HEK293 (cell line): Measurements from ENCODE around the gene TRAPPC3L.

ENCODE experiments used
- CTCF ChIA-PET: fragments of 350-600 bp; formaldehyde crosslinking; extraction: SDS; loops from one replicate; lab custom pipeline; 2021; ENCODE audit warnings: antibody characterized with exemption; lab: Yijun Ruan, JAX
- POLR2A ChIA-PET: fragments of 300-600 bp; formaldehyde crosslinking; extraction: SDS; loops from one replicate; lab custom pipeline; 2020; ENCODE audit warnings: antibody characterized with exemption, inconsistent platforms; lab: Yijun Ruan, JAX
- H3K27ac ChIP-seq: fragments of 200-500 bp; sonication (Bioruptor generic); 2 replicates; pipeline ENCODE4 v1.5.1; 2014; ENCODE audit warnings: low read depth, low read length, control low read depth, inconsistent platforms; ENCODE audit errors: extremely low read depth
- H3K36me3 ChIP-seq, 2 experiments: fragments of 200-500 bp in 1 of 2; sonication (Bioruptor generic) in 1 of 2; 1 replicate in 1 of 2; 2 replicates in 1 of 2; pipeline ENCODE4 v1.5.1; 2014 to 2017; ENCODE audit warnings: inconsistent platforms in 2 of 2, low read length in 2 of 2; ENCODE audit not compliant: control insufficient read depth in 2 of 2, insufficient read depth in 1 of 2
- H3K4me1 ChIP-seq: fragments of 200-500 bp; sonication (Bioruptor generic); 2 replicates; pipeline ENCODE4 v1.5.1; 2014; ENCODE audit warnings: mild to moderate bottlenecking, low read length, inconsistent platforms; ENCODE audit not compliant: control insufficient read depth, insufficient read depth
- H3K4me3 ChIP-seq: 2 replicates; pipeline ENCODE4 v1.5.1; 2011; ENCODE audit warnings: low read depth, mild to moderate bottlenecking, control low read depth, low read length, moderate library complexity
- H3K9me3 ChIP-seq: fragments of 200-500 bp; sonication (Bioruptor generic); 2 replicates; pipeline ENCODE4 v1.5.1; 2014; ENCODE audit warnings: low read depth, low read length, inconsistent platforms; ENCODE audit not compliant: control insufficient read depth, insufficient read depth
- KLF7 ChIP-seq: fragments of 450-650 bp; formaldehyde crosslinking; IDR thresholded peaks from 2 replicates; pipeline ENCODE4 v1.5.1; 2016; ENCODE audit warnings: missing biosample characterization, missing genetic modification characterization, borderline replicate concordance
- SALL2 ChIP-seq: fragments of 450-650 bp; formaldehyde crosslinking; IDR thresholded peaks from 2 replicates; pipeline ENCODE4 v1.5.0; 2017; ENCODE audit warnings: missing biosample characterization, mild to moderate bottlenecking, missing genetic modification characterization, borderline replicate concordance
- ZBTB1 ChIP-seq: fragments of 450-650 bp; formaldehyde crosslinking; IDR thresholded peaks from 2 replicates; pipeline ENCODE4 v1.5.1; 2016; ENCODE audit warnings: missing biosample characterization, missing genetic modification characterization
- ZBTB17 ChIP-seq: fragments of 450-650 bp; formaldehyde crosslinking; IDR thresholded peaks from 2 replicates; pipeline ENCODE4 v1.5.1; 2016; ENCODE audit warnings: missing biosample characterization, missing genetic modification characterization
- ZBTB21 ChIP-seq: fragments of 450-650 bp; formaldehyde crosslinking; IDR thresholded peaks from 2 replicates; pipeline ENCODE4 v1.5.1; 2017; ENCODE audit warnings: missing biosample characterization, missing genetic modification characterization
- ZBTB48 ChIP-seq: fragments of 450-650 bp; formaldehyde crosslinking; IDR thresholded peaks from 2 replicates; pipeline ENCODE4 v1.5.1; 2016; ENCODE audit warnings: missing biosample characterization, missing genetic modification characterization
- ZBTB8A ChIP-seq: fragments of 450-650 bp; formaldehyde crosslinking; IDR thresholded peaks from 2 replicates; pipeline ENCODE4 v1.5.1; 2016; ENCODE audit warnings: missing biosample characterization, missing genetic modification characterization
- ZNF112 ChIP-seq: fragments of 450-650 bp; formaldehyde crosslinking; IDR thresholded peaks from 2 replicates; pipeline ENCODE4 v1.5.0; 2017; ENCODE audit warnings: missing biosample characterization, missing genetic modification characterization
- ZNF121 ChIP-seq: fragments of 450-650 bp; formaldehyde crosslinking; IDR thresholded peaks from 2 replicates; pipeline ENCODE4 v1.5.1; 2016; ENCODE audit warnings: missing biosample characterization, missing genetic modification characterization
- ZNF133 ChIP-seq: fragments of 450-650 bp; formaldehyde crosslinking; IDR thresholded peaks from 2 replicates; pipeline ENCODE4 v1.5.1; 2016; ENCODE audit warnings: missing biosample characterization, missing genetic modification characterization
- ZNF169 ChIP-seq: fragments of 450-650 bp; formaldehyde crosslinking; IDR thresholded peaks from 2 replicates; pipeline ENCODE4 v1.5.1; 2016; ENCODE audit warnings: missing biosample characterization, missing genetic modification characterization
- ZNF354C ChIP-seq: fragments of 450-650 bp; formaldehyde crosslinking; IDR thresholded peaks from 2 replicates; pipeline ENCODE4 v1.5.1; 2016; ENCODE audit warnings: missing biosample characterization, missing genetic modification characterization, low read depth, borderline replicate concordance
- ZNF423 ChIP-seq: fragments of 450-650 bp; formaldehyde crosslinking; IDR thresholded peaks from 2 replicates; pipeline ENCODE4 v1.5.1; 2016; ENCODE audit warnings: missing biosample characterization, missing genetic modification characterization
- ZNF433 ChIP-seq: fragments of 450-650 bp; formaldehyde crosslinking; IDR thresholded peaks from 2 replicates; pipeline ENCODE4 v1.5.1; 2016; ENCODE audit warnings: missing biosample characterization, missing genetic modification characterization, low read depth
- ZNF561 ChIP-seq: fragments of 450-650 bp; IDR thresholded peaks from 2 replicates; pipeline ENCODE4 v1.5.1; 2018; ENCODE audit warnings: missing biosample characterization, missing genetic modification characterization, borderline replicate concordance
- ZNF571 ChIP-seq: fragments of 450-650 bp; formaldehyde crosslinking; IDR thresholded peaks from 2 replicates; pipeline ENCODE4 v1.5.0; 2017; ENCODE audit warnings: missing biosample characterization, missing genetic modification characterization
- ZNF585B ChIP-seq: fragments of 450-650 bp; formaldehyde crosslinking; IDR thresholded peaks from 2 replicates; pipeline ENCODE4 v1.5.1; 2016; ENCODE audit warnings: missing biosample characterization, missing genetic modification characterization
- ZNF610 ChIP-seq: fragments of 450-650 bp; formaldehyde crosslinking; IDR thresholded peaks from 2 replicates; pipeline ENCODE4 v1.5.1; 2016; ENCODE audit warnings: missing biosample characterization, missing genetic modification characterization, borderline replicate concordance
- ZNF747 ChIP-seq: fragments of 450-650 bp; formaldehyde crosslinking; IDR thresholded peaks from 2 replicates; pipeline ENCODE4 v1.5.1; 2016; ENCODE audit warnings: missing biosample characterization, missing genetic modification characterization
- TF ChIP-seq, protein P1 (sequence below): fragments of 450-650 bp; formaldehyde crosslinking; IDR thresholded peaks from 2 replicates; pipeline ENCODE4 v1.5.1; 2016; ENCODE audit warnings: missing biosample characterization, missing genetic modification characterization
- TF ChIP-seq, protein P2 (sequence below): fragments of 450-650 bp; formaldehyde crosslinking; IDR thresholded peaks from 2 replicates; pipeline ENCODE4 v1.5.1; 2016; ENCODE audit warnings: missing biosample characterization, missing genetic modification characterization, low read depth
- TF ChIP-seq, protein P3 (sequence below): sonication (generic); formaldehyde crosslinking; IDR thresholded peaks from 2 replicates; pipeline ENCODE4 v1.8.1; 2022; ENCODE audit warnings: mild to moderate bottlenecking, moderate library complexity, missing genetic modification reagents
- TF ChIP-seq, protein P4 (sequence below): fragments of 450-650 bp; formaldehyde crosslinking; IDR thresholded peaks from 2 replicates; pipeline ENCODE4 v1.5.1; 2017; ENCODE audit warnings: missing biosample characterization, missing genetic modification characterization
- TF ChIP-seq, protein P5 (sequence below): fragments of 450-650 bp; formaldehyde crosslinking; IDR thresholded peaks from 2 replicates; pipeline ENCODE4 v1.5.1; 2017; ENCODE audit warnings: missing biosample characterization, mild to moderate bottlenecking, missing genetic modification characterization, moderate library complexity

TRAPPC3L gene

DNA sequence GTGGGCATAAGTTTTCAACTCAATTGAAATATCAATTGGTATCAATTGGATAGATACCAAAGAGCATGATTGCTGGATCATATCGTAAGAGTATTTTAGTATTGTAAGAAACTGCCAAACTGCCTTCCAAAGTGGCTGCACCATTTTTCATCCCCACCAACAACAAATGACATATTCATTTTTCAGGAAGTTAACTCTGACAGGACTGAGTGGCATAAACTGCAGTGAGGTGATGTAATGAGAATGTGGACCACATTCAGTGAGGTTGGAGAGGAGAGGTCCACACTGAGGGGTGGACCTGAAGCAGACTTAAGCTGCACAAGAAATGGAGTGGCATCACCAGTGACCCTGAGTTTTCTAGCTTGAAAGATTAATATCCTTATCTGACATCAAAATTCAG lies 95.9 kb downstream of the TRAPPC3L start (continued):
- TF ChIP-seq, protein P1, sequence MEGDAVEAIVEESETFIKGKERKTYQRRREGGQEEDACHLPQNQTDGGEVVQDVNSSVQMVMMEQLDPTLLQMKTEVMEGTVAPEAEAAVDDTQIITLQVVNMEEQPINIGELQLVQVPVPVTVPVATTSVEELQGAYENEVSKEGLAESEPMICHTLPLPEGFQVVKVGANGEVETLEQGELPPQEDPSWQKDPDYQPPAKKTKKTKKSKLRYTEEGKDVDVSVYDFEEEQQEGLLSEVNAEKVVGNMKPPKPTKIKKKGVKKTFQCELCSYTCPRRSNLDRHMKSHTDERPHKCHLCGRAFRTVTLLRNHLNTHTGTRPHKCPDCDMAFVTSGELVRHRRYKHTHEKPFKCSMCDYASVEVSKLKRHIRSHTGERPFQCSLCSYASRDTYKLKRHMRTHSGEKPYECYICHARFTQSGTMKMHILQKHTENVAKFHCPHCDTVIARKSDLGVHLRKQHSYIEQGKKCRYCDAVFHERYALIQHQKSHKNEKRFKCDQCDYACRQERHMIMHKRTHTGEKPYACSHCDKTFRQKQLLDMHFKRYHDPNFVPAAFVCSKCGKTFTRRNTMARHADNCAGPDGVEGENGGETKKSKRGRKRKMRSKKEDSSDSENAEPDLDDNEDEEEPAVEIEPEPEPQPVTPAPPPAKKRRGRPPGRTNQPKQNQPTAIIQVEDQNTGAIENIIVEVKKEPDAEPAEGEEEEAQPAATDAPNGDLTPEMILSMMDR (tag by site-specific recombination): no peak
- no peak for TF ChIP-seq ZNF747
- no peak for TF ChIP-seq ZNF433 (tag by site-specific recombination)
- no peak for TF ChIP-seq ZNF169 (tag by site-specific recombination)
- TF ChIP-seq, protein P2, sequence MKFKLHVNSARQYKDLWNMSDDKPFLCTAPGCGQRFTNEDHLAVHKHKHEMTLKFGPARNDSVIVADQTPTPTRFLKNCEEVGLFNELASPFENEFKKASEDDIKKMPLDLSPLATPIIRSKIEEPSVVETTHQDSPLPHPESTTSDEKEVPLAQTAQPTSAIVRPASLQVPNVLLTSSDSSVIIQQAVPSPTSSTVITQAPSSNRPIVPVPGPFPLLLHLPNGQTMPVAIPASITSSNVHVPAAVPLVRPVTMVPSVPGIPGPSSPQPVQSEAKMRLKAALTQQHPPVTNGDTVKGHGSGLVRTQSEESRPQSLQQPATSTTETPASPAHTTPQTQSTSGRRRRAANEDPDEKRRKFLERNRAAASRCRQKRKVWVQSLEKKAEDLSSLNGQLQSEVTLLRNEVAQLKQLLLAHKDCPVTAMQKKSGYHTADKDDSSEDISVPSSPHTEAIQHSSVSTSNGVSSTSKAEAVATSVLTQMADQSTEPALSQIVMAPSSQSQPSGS (tag by site-specific recombination): no peak
- TF ChIP-seq ZBTB1 (tag by site-specific recombination): no peak

DNA sequence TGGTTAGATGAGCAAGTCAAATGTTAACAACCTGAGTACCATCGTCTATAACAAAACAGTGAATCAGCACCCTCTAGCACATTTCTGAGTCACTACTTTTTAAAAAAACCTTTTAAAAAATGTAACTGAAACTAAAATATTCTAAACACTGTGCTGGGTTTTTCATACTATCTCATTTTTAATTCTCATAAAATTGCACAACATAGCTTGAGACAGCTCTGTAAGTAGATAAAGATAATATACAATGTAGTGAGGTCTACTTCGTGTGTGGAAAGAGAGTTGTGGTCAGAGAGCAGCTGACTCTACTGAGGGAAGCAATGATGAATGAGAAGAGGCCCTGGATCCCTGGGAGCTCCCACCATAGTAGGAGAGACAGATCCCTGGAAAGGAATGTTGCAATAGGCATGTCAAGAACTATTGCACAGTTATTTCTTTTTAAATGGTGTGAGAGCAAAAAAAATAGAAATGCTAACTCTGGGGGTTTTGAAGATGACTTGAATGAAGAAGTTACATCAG lies 97.9 kb downstream of the TRAPPC3L start:
- no peak overlapping the region for H3K27ac ChIP-seq

More for the DNA sequence above, 97.9 kb downstream of the TRAPPC3L start:
- no peaks in the 10 kb centered on the region for H3K9me3 ChIP-seq
- ChIA-PET POLR2A (interaction anchor here (1.5 kb wide), 1 partner anchor 124 kb away, joined by 6 read pairs; the partner anchor contains the start of gene RWDD1), CTCF (interaction anchor here (0.7 to 6.8 kb wide), 4 partner anchors 21 to 231 kb away, joined by 3 to 47 read pairs (median 4); no protein-coding TSS in a partner anchor)
- no peaks in the 10 kb centered on the region for H3K36me3 ChIP-seq
- H3K4me1 ChIP-seq: peaks cover 14% of the 10 kb centered on the region
- TF ChIP-seq ZBTB48 (tag by site-specific recombination): peak; percentile 67
- no peak for TF ChIP-seq ZNF747
- 0 out of 2 replicates have a peak, but pooled peaks have one; percentile 16 for TF ChIP-seq ZNF561 (tag by site-specific recombination)
- no peak for TF ChIP-seq KLF7 (tag by site-specific recombination)
- TF ChIP-seq ZNF423 (tag by site-specific recombination): no peak
- TF ChIP-seq, protein P3, sequence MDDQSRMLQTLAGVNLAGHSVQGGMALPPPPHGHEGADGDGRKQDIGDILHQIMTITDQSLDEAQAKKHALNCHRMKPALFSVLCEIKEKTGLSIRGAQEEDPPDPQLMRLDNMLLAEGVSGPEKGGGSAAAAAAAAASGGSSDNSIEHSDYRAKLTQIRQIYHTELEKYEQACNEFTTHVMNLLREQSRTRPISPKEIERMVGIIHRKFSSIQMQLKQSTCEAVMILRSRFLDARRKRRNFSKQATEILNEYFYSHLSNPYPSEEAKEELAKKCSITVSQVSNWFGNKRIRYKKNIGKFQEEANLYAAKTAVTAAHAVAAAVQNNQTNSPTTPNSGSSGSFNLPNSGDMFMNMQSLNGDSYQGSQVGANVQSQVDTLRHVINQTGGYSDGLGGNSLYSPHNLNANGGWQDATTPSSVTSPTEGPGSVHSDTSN (CRISPR knock-in tag): no peak
- TF ChIP-seq ZNF112 (tag by site-specific recombination): no peak
- no peak for TF ChIP-seq ZBTB8A (tag by site-specific recombination)
- no peak for TF ChIP-seq ZNF610 (tag by site-specific recombination)
- TF ChIP-seq SALL2 (tag by site-specific recombination): no peak
- no peak for TF ChIP-seq ZNF121
- no peak for TF ChIP-seq ZBTB17 (tag by site-specific recombination)
- TF ChIP-seq ZNF133 (tag by site-specific recombination): no peak
- TF ChIP-seq, protein P4, sequence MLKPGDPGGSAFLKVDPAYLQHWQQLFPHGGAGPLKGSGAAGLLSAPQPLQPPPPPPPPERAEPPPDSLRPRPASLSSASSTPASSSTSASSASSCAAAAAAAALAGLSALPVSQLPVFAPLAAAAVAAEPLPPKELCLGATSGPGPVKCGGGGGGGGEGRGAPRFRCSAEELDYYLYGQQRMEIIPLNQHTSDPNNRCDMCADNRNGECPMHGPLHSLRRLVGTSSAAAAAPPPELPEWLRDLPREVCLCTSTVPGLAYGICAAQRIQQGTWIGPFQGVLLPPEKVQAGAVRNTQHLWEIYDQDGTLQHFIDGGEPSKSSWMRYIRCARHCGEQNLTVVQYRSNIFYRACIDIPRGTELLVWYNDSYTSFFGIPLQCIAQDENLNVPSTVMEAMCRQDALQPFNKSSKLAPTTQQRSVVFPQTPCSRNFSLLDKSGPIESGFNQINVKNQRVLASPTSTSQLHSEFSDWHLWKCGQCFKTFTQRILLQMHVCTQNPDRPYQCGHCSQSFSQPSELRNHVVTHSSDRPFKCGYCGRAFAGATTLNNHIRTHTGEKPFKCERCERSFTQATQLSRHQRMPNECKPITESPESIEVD (tag by site-specific recombination): 0 out of 2 replicates have a peak, but pooled peaks have one; percentile 43
- no peak for TF ChIP-seq ZBTB21
- TF ChIP-seq, protein P5, sequence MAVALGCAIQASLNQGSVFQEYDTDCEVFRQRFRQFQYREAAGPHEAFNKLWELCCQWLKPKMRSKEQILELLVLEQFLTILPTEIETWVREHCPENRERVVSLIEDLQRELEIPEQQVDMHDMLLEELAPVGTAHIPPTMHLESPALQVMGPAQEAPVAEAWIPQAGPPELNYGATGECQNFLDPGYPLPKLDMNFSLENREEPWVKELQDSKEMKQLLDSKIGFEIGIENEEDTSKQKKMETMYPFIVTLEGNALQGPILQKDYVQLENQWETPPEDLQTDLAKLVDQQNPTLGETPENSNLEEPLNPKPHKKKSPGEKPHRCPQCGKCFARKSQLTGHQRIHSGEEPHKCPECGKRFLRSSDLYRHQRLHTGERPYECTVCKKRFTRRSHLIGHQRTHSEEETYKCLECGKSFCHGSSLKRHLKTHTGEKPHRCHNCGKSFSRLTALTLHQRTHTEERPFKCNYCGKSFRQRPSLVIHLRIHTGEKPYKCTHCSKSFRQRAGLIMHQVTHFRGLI: no peak
- no peak for TF ChIP-seq ZNF571 (tag by site-specific recombination)
- TF ChIP-seq ZNF585B: no peak
- no peak for TF ChIP-seq ZNF354C (tag by site-specific recombination)
- no peak overlapping the region for H3K4me3 ChIP-seq
